Hepatocyte (in vitro differentiated cells): Measurements from ENCODE around the gene TTC34.

Experiments used
- EZH2 ChIP-seq: fragments of 200-600 bp; sonication (generic); IDR thresholded peaks from 2 replicates; pipeline ENCODE4 v1.6.1; 2016; ENCODE audit warnings: antibody characterized with exemption, mild to moderate bottlenecking, borderline replicate concordance
- TF ChIP-seq, protein P1 (sequence below): fragments of 200-600 bp; sonication (generic); IDR thresholded peaks from 2 replicates; pipeline ENCODE4 v1.5.1; 2016; ENCODE audit warnings: antibody characterized with exemption, mild to moderate bottlenecking; ENCODE audit not compliant: poor library complexity

GRCh38 chr1:2821373-2821955, 20.0 kb upstream of the TTC34 start:
- TF ChIP-seq, protein P1, sequence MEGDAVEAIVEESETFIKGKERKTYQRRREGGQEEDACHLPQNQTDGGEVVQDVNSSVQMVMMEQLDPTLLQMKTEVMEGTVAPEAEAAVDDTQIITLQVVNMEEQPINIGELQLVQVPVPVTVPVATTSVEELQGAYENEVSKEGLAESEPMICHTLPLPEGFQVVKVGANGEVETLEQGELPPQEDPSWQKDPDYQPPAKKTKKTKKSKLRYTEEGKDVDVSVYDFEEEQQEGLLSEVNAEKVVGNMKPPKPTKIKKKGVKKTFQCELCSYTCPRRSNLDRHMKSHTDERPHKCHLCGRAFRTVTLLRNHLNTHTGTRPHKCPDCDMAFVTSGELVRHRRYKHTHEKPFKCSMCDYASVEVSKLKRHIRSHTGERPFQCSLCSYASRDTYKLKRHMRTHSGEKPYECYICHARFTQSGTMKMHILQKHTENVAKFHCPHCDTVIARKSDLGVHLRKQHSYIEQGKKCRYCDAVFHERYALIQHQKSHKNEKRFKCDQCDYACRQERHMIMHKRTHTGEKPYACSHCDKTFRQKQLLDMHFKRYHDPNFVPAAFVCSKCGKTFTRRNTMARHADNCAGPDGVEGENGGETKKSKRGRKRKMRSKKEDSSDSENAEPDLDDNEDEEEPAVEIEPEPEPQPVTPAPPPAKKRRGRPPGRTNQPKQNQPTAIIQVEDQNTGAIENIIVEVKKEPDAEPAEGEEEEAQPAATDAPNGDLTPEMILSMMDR, result no peak
- no peak for TF ChIP-seq EZH2
